HG02885 (cell line): ENCODE measurements around the gene MED12.
"Not testable (repeated sequence)": the region's sequence is repeated elsewhere in the genome, so short reads cannot be mapped to it uniquely, and the experiment has no call there.

Source experiments
- ATAC-seq: cut with Tn5 transposase; IDR thresholded peaks from one replicate; pipeline ENCODE4 v1.9.1; 2021; ENCODE audit warnings: mild to moderate bottlenecking; ENCODE audit not compliant: unreplicated experiment, poor library complexity

Gene MED12

GRCh38 chrX:71158603-71159002, 40.2 kb downstream of the MED12 start:
- no peak for ATAC-seq

GRCh38 chrX:71159335-71159734, 40.9 kb downstream of the MED12 start:
- ATAC-seq: no peak

GRCh38 chrX:71160475-71160874, 42.1 kb downstream of the MED12 start:
- no peak for ATAC-seq

- ATAC-seq: no peak
Observed at GRCh38 chrX:71162981-71163380, 44.6 kb downstream of the MED12 start.

GRCh38 chrX:71164071-71164470, 45.7 kb downstream of the MED12 start:
- no peak for ATAC-seq

GRCh38 chrX:71166461-71166860, 48.1 kb downstream of the MED12 start:
- ATAC-seq: no peak

GRCh38 chrX:71167031-71167781, 48.8 kb downstream of the MED12 start:
- no peak for ATAC-seq

GRCh38 chrX:71168134-71168533, 49.7 kb downstream of the MED12 start:
- ATAC-seq: no peak

GRCh38 chrX:71169586-71169985, 51.2 kb downstream of the MED12 start:
- no peak for ATAC-seq

GRCh38 chrX:71170660-71171059, 52.3 kb downstream of the MED12 start:
- no peak for ATAC-seq

- no peak for ATAC-seq
Observed at GRCh38 chrX:71171110-71171801, 52.9 kb downstream of the MED12 start.

- no peak for ATAC-seq
Observed at GRCh38 chrX:71173440-71173839, 55.0 kb downstream of the MED12 start.

- ATAC-seq: no peak
Observed at GRCh38 chrX:71174795-71175194, 56.4 kb downstream of the MED12 start.

- no peak for ATAC-seq
Observed at GRCh38 chrX:71175531-71175930, 57.1 kb downstream of the MED12 start.

GRCh38 chrX:71177327-71177726, 58.9 kb downstream of the MED12 start:
- ATAC-seq: no peak

- no peak for ATAC-seq
Observed at GRCh38 chrX:71178908-71179307, 60.5 kb downstream of the MED12 start.

GRCh38 chrX:71180579-71181265, 62.3 kb downstream of the MED12 start:
- not testable (repeated sequence) for ATAC-seq

- peak; percentile 34 for ATAC-seq
Observed at GRCh38 chrX:71181558-71181909, 63.1 kb downstream of the MED12 start.

GRCh38 chrX:71181910-71182799, 63.8 kb downstream of the MED12 start:
- ATAC-seq: peak; percentile 83

GRCh38 chrX:71182871-71183270, 64.5 kb downstream of the MED12 start:
- no peak for ATAC-seq
